HTERT RPE-1 (cell line): ENCODE measurements around the gene KDM4C.
"Not testable (repeated sequence)": the region's sequence is repeated elsewhere in the genome, so short reads cannot be mapped to it uniquely, and the experiment has no call there.

Experiments used
- in situ Hi-C: fragments of 300-500 bp; cut with MboI; formaldehyde crosslinking; loops from 4 replicates; pipeline ENCODE4 v1.14.3; 2020; ENCODE audit warnings: low sequenced_read_pairs

The KDM4C gene

DNA sequence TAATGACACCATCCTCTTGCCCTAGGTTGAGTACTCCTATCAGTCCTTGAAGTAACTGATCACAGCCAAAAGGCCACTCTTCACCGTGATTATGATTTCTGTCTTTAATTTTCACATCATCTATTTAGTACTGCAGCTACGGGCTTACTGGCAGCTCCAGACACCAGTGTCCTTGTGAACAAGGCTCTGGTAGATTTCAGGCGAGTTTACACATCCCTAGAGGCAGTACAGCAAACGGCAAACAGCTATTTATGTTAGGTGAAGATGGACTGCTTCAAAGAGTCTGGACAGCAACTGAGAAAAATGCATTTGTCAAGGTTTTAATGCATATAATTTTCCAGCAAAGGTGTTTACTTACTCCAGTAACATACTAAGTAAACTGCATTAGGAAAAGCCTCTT, 396.9 kb downstream of the KDM4C start:
- in situ Hi-C loops, result no loop called here

DNA sequence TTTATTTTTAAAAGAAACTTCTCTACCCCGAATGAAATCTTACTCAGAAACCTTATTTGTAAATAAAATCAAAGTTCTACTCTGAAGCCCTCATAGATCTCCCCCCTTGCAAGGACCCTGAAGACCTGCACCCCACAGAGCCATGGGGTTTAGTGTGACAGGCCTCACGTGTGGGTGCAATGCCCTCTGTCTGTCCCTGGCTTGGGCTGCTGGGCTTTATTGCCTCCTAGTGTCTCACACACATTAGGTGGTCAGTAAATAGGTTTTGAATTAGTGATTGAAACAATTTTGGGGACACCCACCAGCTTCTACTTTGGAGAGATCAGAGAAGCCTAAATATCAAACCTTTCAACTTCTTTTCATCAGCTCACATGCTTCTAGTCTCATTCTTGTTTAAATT, 403.7 kb downstream of the KDM4C start:
- in situ Hi-C loops, result no loop called here

DNA sequence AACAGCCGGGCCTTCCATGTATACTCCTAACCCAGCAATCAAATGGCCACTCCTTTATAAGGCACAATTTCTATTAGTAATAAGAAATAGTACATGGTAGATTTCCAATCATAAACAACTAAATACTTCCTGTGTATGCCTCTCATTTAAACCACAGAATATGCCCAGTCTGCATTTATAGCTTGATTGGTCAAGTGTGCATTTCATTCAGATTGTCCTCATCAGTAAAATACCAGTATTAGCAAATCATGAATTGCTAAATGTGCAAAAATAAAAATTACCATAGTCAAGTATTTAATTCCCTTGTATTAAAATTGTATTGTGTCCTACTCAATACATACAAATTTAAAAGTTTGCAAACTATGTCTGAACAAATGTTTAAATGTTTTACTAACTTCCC, 406.2 kb downstream of the KDM4C start:
- in situ Hi-C loops, result no loop called here

DNA sequence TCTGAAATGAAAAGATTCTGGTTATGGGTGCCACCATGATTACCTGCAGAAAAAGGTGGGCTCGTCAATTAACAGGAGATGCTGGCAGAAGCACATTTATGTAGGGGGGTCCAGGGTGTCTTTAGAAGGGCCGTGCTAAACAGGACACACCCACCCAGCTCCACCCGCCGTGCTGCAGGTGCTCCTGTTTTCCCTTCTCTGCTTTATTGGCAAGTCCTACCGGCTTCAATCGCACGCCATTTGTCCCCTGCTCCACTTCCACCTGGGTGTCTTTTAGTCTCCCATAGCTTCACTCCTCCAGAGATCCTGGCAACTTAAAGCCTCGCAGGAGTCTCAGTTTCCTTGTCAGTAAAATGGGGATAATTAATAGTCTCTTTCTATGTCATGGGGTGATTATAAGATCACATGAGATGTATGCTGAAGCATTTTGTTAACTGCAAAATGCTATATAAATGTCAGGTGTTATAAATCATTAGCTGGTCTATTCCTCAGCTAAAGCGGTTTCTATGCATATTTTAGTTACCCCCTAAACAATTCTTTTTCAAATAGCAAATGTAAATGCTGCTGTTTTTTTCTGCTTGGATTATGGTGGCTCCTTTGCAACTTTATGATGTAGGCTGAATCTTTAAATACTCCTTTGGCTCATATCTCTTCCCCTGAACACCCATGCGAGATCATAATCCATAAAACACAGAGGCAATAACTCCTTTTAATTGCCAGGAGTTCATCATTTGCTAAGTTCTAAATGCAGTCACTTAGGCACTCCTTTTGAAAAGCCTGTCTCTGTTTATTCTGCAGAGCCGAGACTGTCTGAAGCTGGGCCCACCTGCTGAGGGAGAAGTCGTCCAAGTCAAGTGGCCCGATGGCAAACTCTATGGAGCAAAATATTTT, 406.9 kb downstream of the KDM4C start:
- in situ Hi-C loops, result no loop called here

DNA sequence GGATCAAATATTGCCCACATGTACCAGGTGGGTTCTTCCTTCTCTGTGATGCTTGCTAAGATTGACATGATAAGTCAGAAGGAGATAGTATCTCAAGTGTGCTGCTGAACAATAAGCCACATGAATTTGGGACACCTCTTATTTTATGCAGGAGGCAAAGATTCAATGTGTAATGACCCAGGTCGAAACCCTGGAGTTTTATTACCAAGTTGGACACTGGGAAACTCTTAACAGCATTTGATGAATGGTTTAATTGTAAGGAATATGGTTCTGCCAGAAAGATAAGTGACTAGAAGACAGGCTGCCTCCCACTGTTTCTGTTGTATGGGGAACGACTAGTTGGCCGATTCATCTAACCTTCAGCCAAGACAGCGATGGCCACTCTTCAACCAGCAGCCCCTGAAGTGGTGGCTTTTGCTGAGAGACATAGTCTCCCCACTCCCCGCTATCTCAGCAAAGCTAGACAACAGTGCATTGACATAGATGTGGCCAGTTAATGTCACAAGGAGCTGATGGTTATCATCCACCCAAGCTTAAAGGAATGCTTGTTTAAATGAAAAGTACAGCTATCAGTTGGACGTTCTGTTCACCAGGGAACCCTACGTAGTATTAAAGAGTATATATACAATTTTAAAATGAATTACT, 407.7 kb downstream of the KDM4C start:
- in situ Hi-C loops, result no loop called here

GRCh38 chr9:7166074-7166473, 408.3 kb downstream of the KDM4C start:
- in situ Hi-C loops, result no loop called here

DNA sequence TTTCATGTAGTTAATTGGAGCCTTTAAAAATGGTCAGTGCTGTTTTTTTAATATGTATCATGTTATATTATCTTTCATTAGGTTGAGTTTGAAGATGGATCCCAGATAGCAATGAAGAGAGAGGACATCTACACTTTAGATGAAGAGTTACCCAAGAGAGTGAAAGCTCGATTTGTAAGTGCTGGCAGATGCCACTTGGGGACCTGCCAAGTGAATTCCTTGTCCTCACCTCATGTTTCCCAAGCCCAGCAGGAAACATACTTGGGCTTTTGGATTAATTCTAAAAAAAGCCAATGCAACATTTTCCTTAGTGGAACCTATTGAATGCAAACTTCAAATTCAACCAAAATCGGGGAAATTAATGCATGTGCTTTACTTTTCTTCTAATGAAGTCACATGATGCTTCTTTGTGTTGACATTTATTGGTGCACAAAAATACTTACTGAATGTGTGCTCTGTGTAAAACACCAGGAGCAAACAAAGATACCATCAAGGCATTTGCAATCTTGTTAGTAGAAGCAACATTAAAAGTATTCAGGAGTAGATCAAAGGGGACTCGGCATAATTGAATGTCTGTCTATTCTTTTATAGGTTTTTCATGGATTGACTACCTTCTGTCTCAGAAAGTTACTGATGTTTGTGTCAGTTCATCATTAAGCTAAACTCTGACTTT, 412.1 kb downstream of the KDM4C start:
- in situ Hi-C loops, result no loop called here

- in situ Hi-C loops, result no loop called here
These were observed 413.8 kb downstream of the KDM4C start for GRCh38 chr9:7171396-7172153.

DNA sequence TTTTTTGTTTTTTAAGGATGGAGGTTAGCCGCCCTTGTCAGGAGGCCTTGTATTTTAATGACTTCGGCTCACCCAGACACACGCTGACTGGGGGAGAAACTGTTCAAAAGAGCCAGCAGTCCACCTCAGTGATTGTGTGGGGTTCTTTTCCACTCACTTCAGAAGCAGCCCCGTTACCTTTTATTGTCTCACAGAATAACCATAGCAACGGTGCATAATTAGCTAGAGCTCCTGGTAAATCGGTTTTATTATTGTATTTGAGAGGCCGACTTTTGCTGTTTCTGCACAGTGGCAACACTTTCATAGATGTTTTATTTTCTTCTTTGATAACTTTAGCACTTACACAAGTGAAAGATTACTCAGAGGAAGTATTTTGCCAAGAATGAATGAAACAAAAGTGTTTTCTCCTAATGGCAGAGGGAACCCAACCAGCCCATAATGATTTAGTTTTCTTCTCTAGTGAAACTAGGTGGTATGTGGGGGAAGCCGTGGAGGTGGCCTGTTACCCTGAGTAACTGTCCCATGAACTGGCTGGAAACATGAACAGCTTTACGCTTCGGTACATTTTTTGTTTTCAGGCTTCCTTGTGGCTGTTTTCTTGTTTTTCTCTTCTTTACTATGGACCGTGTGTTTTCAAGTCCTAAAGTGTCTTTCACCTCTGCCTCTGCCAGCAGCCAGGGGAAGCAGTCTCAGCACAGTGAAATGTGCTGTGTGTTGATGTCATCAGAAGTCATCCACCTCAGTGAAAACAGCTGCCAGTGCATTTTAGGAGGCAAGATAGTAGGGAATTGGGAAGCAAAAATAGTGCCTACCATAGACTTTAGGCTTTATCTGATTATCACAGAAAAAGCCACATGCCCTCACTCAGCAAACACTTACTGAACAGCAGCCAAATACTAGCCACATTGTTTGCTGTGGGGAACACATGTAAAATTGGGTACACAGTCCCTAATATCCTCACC, 414.7 kb downstream of the KDM4C start:
- in situ Hi-C loops, result no loop called here

DNA sequence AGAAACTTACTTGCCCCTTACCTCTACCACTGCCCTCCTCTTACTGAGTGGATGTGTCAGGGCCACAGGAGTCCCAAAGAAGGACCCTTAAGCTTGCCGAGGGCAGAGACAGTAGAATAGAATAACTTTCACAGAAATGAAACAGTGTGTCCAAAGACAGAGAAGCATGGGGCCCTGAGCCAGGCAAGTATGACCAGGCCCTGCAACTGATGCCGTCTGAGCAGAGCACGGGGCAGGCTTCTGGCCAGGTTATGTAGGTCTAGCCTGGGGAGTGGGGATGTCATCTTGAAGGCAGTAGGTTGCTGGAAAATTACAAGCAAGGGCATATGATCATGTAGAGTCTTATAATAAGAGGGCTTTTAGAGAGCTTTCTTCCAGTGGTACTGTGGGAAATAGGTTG, 415.4 kb downstream of the KDM4C start:
- in situ Hi-C loops, result no loop called here

DNA sequence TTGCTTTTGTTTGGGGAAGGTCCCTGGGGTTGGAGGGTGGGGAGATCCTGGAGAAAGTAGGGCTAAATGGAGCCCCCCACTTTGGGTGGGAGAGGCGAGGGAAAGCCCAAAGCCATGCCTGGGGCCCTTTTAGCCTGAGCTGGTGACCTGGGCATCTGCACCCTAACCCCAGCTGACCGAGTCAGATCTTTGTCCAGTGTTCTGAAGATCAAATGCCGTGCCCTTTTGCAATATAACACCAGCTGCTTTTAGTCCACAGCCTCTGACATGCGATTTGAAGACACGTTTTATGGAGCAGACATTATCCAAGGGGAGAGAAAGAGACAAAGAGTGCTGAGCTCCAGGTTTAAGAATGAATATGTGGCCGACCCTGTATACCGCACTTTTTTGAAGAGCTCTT, 416.5 kb downstream of the KDM4C start:
- in situ Hi-C loops, result no loop called here

- in situ Hi-C loops, result no loop called here
These were observed 417.1 kb downstream of the KDM4C start for GRCh38 chr9:7174884-7175283.

DNA sequence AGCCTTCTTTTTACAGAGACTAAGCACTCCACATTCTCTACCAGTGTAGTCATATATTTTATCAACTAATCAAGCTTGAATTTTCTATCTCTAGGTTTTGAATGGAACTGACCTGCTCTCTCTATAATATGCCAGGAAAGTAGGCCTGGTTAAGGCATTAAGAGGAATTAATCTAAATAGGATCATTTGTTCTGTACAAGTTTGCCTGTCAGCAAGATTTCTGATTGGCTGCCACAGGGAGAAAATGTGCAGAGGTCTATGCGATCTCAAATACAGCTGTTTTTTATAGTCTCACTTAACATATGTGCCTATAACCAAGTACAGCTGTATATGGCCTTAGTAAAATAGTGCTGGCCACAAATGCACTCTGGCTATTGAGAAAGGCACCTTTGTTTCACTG, 418.8 kb downstream of the KDM4C start:
- in situ Hi-C loops, result no loop called here

- in situ Hi-C loops, result no loop called here
These were observed 419.6 kb downstream of the KDM4C start for GRCh38 chr9:7177383-7177782.

DNA sequence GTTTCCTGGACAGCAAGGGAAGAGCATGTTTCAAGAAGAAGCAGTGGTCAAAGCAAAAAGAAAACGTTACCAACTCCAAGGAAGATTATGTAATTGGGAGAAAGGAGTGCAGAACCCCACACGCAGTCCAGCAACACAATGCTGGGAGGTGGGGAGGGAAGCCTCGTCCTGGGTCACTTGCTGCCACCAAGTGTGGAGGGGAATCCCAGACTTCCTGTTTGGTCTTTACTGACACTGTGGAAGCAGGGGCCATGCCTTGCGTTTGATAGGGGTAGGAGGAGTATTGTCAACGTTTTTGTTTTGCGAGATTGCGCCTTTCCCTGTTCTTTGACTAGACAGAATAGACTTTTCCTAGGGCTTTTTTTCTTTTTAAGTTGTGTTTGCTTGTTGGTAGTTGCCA, 421.0 kb downstream of the KDM4C start:
- in situ Hi-C loops, result no loop called here

GRCh38 chr9:7180247-7180646, 422.5 kb downstream of the KDM4C start:
- in situ Hi-C loops, result no loop called here

DNA sequence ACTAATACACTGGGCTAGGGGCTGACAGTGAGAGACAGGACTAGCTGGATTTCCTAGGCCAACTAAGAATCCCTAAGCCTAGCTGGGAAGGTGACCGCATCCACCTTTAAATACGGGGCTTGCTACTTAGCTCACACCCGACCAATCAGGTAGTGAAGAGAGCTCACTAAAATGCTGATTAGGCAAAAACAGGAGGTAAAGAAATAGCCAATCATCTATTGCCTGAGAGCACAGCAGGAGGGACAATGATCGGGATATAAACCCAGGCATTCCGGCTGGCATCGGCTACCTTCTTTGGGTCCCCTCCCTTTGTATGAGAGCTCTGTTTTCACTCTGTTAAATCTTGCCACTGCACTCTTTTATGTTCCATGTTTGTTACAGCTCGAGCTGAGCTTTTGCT, 425.4 kb downstream of the KDM4C start:
- in situ Hi-C loops, result not testable (repeated sequence)

- in situ Hi-C loops, result no loop called here
These were observed 427.8 kb downstream of the KDM4C start for GRCh38 chr9:7185612-7186011.

GRCh38 chr9:7186175-7186574, 428.4 kb downstream of the KDM4C start:
- in situ Hi-C loops, result no loop called here

- in situ Hi-C loops, result no loop called here
These were observed 434.5 kb downstream of the KDM4C start for GRCh38 chr9:7192266-7192665.
